ENCODE results near the gene SMG6.

DNA sequence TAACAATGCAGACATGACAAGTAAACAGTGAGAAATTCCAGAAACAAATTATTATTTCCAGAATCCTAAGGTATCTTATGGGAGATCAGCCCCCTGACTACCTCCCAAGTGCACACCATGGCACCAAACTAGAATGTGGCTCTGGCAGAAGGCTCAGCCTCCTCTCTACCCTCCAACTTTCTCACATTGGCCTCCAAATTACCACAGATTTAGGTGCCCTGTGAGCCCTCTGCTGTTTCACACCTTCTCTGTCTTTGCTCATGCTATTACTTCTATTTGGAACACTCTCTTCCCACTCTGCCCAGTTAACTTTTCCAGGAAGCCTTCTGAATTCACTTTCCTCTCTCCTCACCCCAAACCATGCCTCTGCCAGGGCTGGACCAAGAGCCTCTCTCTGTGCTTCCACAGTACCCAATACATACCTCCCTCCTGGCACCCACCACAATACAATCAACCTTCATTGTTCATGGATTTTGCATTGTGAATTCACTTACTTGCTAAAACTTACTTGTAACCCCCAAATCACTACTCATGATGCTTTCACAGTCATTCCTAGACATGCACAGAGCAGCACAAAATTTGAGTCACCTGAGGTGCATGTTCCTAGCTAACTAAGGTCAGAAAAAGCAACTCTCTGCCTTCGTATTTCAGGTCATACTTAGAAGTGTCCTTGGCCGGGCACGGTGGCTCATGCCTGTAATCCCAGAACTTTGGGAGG, 31.4 kb downstream of the SMG6 start:
- TF ChIP-seq EZH2 (IDR thresholded peaks at IDR 0.05; ENCODE audit: borderline replicate concordance, low read depth, low read length, severe bottlenecking) (no peak), FOS (IDR thresholded peaks at IDR 0.05; ENCODE audit: borderline replicate concordance, insufficient read depth, low read length) (no peak), POLR2AphosphoS5 (IDR thresholded peaks at IDR 0.05; ENCODE audit: insufficient read depth, low read depth, low read length) (no peak), POLR2A (IDR thresholded peaks at IDR 0.05; ENCODE audit: low read depth, low read length) (no peak), GATA2 (IDR thresholded peaks at IDR 0.05; ENCODE audit: insufficient read depth, insufficient read length, low read depth, low read length) (no peak)
- TF ChIP-seq, protein P1, sequence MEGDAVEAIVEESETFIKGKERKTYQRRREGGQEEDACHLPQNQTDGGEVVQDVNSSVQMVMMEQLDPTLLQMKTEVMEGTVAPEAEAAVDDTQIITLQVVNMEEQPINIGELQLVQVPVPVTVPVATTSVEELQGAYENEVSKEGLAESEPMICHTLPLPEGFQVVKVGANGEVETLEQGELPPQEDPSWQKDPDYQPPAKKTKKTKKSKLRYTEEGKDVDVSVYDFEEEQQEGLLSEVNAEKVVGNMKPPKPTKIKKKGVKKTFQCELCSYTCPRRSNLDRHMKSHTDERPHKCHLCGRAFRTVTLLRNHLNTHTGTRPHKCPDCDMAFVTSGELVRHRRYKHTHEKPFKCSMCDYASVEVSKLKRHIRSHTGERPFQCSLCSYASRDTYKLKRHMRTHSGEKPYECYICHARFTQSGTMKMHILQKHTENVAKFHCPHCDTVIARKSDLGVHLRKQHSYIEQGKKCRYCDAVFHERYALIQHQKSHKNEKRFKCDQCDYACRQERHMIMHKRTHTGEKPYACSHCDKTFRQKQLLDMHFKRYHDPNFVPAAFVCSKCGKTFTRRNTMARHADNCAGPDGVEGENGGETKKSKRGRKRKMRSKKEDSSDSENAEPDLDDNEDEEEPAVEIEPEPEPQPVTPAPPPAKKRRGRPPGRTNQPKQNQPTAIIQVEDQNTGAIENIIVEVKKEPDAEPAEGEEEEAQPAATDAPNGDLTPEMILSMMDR (IDR thresholded peaks at IDR 0.05; ENCODE audit: extremely low read depth in 1 of 2, insufficient read depth in 1 of 2, low read depth in 1 of 2, low read length in 2 of 2): no peak
